ENCODE measurements around the gene TLCD3A.
"Not testable (repeated sequence)": the region's sequence is repeated elsewhere in the genome, so short reads cannot be mapped to it uniquely, and the experiment has no call there.

Gene TLCD3A

GRCh38 chr17:750431-751037 is 18.1 kb downstream of the TLCD3A start:
- no peak for DNase-seq

- DNase-seq = peak; percentile 65
Observed at GRCh38 chr17:751269-752001, 19.0 kb downstream of the TLCD3A start.

- peak; percentile 98 for DNase-seq
Observed at GRCh38 chr17:752002-752619, 19.7 kb downstream of the TLCD3A start, which contains the start of gene GEMIN4. GEMIN4 (minus strand) TSS chr17:752264; CDS start chr17:752142, 122 bp downstream.

- peak; percentile 34 for DNase-seq
Observed at GRCh38 chr17:752620-753219, 20.3 kb downstream of the TLCD3A start.

- DNase-seq = no peak
Observed at GRCh38 chr17:753418-753817, 21.0 kb downstream of the TLCD3A start.

GRCh38 chr17:755319-755961 is 23.0 kb downstream of the TLCD3A start:
- not testable (repeated sequence) for DNase-seq

GRCh38 chr17:756010-756567 is 23.7 kb downstream of the TLCD3A start:
- DNase-seq = not testable (repeated sequence)

- DNase-seq = no peak
Observed at GRCh38 chr17:759964-760363, 27.6 kb downstream of the TLCD3A start.

- DNase-seq = no peak
Observed at GRCh38 chr17:760371-760770, 28.0 kb downstream of the TLCD3A start.

- no peak for DNase-seq
Observed at GRCh38 chr17:767076-767475, 34.7 kb downstream of the TLCD3A start.

- DNase-seq = no peak
Observed at GRCh38 chr17:773016-773415, 40.6 kb downstream of the TLCD3A start.

GRCh38 chr17:773467-774312 is 41.3 kb downstream of the TLCD3A start:
- peak; percentile 44 for DNase-seq

GRCh38 chr17:774313-774584 is 41.9 kb downstream of the TLCD3A start:
- DNase-seq = no peak

- no peak for DNase-seq
Observed at GRCh38 chr17:778096-778495, 45.7 kb downstream of the TLCD3A start.

GRCh38 chr17:781805-782731 is 49.7 kb downstream of the TLCD3A start, which contains the start of the genes GLOD4 and MRM3:
GLOD4 (minus strand) TSS chr17:782280; CDS start chr17:782255, 25 bp downstream.
MRM3 (plus strand) TSS chr17:782353; CDS start chr17:782379, 26 bp downstream.
- DNase-seq = peak; percentile 96

- DNase-seq = no peak
Observed at GRCh38 chr17:784143-784542, 51.7 kb downstream of the TLCD3A start.

GRCh38 chr17:785901-786300 is 53.5 kb downstream of the TLCD3A start:
- not testable (repeated sequence) for DNase-seq

GRCh38 chr17:787641-788221 is 55.3 kb downstream of the TLCD3A start:
- DNase-seq = no peak

- no peak for DNase-seq
Observed at GRCh38 chr17:788551-788950, 56.2 kb downstream of the TLCD3A start.

GRCh38 chr17:789160-789840 is 56.9 kb downstream of the TLCD3A start:
- no peak for DNase-seq

Data from activated CD4-positive, alpha-beta T cell treated with anti-CD3 and anti-CD28 coated beads, Interleukin-2, Interleukin-6, amounts not matched to agents 100 ng/mL and 50 ng/mL, durations not matched to agents 16 hours and 8 hours (primary cell).